Stimulated activated CD4-positive, alpha-beta T cell treated with anti-CD3 and anti-CD28 coated beads, Interleukin-12 subunit alpha, Interleukin-12 subunit beta, amount 100 ng/mL, for 24 hours (primary cell): ENCODE results near the gene ZNF326.
"Not testable (repeated sequence)": the region's sequence is repeated elsewhere in the genome, so short reads cannot be mapped to it uniquely, and the experiment has no call there.

Experiments used
- DNase-seq, 2 experiments: peaks; one replicate each; pipeline ENCODE4 v3.0.0-alpha.2; 2020; ENCODE audit warnings: low read depth in 2 of 2

ZNF326 gene

DNA sequence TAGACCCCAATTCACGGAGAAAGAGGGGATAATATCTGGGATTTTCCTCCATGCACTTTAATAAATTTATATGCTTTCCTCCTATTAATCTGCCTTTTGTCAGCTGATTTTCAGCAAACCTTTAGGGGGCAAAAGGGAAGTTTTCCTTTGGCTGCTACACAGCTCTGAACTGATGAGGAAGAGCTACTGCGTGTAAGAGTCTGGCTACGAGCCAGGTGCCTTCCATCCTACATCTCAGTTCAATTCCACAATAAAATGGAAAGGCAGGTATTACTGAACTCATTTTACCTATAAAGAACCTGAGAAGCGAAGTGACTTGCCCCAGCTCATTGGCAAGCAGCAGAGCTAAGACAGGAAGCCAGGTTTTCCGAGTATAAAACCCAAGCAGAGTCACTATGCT is 28.3 kb upstream of the ZNF326 start:
- DNase-seq: no peak

DNA sequence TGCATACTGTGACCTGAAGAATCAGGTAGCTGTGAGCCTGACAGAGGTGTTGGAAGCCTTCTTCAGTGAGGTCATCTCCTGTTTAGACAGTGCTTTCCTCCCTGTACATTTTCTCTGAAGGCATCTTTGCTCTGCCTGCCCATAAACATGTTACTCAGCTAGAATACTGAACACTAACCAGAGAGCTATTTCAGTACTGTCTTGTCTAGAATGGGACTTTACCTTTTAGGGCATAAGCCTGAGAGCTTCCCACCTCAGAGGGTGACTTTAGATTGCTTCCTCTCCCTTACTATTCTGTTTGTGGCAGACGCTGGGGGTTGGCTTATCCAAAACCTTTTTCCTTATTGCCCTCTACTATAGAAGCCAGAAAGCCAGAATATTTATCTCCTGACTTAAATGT is 23.3 kb upstream of the ZNF326 start:
- DNase-seq: no peak

DNA sequence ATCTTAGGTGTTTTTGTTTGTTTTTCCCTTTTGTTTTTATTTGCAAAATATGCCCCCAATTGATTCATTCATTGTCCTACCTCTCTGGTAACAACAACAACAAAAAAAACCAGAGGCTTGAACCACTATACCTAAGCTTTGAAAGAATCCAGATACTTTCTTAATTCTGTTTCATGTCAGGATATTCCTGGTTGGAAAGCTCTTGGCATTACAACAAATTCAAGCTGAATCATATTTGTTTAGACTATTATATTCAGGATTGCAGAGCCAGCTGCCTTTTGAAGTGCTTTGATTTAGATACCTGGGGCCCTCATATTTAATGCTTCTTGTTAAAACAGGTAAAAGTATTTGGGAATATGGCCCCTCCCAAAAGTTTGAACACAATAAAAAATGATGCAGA is 22.9 kb upstream of the ZNF326 start:
- DNase-seq: no peak

DNA sequence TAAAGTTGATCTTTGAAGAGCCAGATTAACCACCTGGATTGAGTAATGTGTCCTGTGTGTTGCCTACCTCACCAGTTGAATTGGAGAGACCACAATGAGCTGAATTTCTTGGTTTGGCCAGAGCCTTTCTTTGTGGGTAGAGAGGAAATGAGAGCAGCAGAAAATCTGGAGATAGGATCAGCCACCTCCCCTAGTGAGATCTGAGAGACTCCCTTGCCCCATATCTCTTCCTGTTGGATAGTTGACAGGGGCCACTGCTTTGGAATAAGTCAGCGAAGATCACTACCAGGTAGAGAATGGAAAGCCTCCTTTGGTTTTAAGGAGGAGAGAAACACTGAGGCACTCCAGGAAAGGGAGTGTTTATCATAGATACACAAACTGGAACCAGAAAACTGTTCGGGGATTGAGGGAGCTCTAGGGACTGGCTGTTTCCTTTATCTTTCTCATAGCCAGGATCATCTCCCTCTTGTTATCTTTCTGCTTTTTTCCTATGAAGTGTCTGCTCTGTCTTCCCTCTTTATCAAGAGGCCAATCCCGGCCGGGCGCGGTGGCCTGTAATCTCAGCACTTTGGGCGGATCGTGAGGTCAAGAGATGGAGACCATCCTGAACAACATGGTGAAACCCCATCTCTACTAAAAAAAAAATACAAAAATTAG is 21.3 kb upstream of the ZNF326 start:
- no peak for DNase-seq

DNA sequence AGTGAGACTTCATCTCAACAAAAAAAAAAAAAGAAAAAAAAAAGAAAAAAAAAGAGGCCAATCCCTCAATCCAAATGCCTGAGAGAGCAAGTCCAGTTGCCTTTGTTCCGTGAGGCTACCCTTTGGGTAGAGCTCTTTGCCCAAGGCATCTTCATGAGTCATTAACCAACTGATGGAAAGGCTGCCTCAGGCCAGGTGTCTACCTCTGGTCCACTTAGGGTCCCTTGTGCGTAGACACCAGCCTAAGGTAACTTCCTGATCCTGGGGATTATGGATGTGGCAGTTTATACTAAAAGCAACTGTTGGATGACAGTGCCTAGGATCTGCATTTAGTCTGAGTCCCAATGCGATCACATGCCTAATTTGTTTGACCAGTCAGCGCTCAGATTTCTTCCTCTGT is 20.7 kb upstream of the ZNF326 start:
- DNase-seq: no peak

DNA sequence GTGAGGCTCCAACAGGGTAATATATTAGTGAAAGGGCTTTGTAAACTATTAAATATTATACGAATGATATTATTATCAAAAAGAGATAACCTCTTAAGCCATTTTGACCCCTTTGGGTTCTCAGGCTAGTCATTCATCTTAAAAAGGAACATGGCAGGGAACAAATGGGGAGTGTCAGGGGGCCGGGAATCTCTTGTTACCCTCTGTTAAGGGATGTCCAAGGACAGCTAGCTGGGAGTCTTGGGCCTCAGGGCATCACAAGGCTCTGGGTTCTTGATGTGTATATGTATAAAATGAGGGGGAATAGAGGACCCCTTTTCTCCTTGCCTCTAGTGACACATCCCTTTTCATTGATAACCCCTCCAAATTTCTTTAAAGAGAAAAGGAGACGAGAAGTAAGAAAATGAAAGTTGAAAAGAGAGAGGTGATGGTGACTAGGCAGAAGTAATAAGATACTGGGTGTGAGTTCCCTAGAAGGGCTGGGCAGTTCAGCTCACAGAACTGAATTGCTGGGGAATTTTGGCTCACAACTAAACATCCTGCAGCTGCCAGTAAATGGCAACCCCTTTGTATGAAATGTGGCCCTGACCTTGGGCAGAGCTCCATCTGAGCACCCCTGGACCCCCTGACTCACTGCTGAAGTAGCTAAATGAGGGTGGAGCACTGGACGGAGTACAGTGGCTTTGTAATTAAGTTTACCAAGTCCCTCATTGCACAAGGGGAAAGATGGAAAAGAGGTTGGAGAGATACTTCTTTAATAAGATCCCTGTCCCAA is 20.0 kb upstream of the ZNF326 start:
- DNase-seq: no peak

DNA sequence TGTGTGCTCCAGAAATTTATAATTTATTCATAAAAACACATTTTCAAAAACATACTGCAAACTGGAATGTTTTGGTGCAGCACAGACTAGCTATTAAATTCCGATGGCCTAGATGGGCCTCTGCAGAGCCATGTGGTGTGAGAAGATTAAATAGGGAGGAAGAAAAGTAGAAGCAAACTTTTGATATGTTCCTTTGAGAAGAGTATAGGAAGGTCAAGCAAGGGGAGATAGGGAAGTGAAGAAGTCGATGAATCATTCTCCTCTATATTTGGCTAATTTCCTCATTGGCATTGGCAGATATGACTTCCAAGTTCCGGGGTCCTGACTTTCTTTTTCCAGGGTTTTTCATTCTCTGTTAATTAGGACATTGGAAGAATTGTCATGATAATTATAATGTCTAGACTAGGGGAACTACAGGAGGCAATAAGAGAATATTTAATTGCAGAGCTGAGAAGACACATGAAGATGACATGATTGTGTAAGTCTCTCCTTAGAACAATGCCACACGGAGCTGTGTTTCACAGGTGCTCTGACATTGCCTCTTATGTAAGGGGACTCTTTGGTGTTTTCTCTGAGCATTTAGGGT is 19.3 kb upstream of the ZNF326 start:
- DNase-seq: no peak

DNA sequence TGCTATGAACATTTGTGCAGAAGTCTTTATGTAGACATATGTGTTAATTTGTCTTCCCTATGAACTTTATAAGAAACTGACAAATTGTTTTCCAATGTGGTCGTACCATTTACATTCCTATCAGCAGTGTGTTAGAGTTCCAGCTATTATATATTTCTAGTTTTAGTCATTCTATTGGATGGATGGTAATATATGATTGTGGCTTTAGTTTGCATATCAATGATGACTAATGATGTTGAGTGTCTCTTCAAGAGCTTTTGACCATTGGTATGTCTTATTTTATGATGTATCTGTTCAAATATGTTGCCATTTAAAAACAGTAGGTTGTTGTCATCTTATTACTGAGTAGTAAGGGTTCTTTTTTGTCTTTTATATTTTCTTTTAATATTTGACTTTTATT is 16.2 kb upstream of the ZNF326 start:
- no peak for DNase-seq

DNA sequence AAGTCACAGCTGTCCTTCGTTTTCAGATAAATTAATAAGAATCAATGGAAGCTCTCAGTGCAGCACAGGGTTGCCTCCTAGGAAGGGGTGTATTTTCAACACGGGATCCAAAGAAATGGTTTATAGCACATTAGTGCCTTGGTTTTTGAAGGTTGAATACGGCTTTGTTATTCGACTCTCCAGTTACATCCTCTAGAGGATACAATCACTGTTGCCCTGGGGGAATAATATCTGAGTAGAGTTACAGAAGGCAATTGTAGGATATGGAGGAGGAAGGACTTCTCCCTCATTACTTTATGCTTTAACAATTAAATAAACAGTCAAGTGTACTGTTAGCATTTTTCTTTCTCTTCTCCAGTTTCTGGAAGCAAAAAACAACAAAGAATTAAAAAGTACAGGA is 14.3 kb upstream of the ZNF326 start:
- no peak for DNase-seq

DNA sequence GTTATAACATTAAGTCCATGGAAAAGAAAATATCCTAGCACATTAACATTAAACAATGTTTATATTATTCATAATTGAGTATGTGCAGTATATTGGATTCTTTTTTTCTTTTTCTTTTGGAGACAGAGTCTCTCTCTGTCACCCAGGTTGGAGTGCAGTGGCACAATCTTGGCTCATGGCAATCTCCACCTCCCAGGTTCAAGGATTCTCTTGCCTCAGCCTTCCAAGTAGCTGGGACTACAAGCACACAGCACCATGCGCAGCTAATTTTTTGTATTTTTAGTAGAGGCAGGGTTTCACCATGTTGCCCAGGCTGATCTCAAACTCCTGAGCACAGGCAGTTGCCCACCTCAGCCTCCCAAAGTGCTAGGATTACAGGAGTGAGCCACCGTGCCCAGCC is 12.1 kb upstream of the ZNF326 start:
- DNase-seq: not testable (repeated sequence)

DNA sequence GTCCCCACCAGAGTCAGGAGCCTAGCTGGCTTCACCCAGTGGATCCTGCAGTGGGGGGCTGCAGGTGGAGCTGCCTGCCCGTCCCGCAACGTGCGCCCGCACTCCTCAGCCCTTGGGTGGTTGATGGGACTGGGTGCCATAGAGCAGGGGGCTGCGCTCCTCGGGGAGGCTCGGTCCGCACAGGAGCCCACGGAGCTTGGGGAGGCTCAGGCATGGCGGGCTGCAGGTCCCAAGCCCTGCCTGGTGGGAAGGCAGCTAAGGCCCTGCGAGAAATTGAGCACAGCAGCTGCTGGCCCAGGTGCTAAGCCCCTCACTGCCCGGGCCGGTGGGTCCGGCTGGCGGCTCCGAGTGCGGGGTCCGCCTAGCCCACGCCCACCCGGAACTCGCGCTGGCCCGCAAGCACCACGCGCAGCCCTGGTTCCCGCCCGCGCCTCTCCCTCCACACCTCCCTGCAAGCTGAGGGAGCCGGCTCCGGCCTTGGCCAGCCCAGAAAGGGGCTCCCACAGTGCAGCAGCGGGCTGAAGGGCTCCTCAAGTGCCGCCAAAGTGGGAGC is 10.3 kb upstream of the ZNF326 start:
- not testable (repeated sequence) for DNase-seq

DNA sequence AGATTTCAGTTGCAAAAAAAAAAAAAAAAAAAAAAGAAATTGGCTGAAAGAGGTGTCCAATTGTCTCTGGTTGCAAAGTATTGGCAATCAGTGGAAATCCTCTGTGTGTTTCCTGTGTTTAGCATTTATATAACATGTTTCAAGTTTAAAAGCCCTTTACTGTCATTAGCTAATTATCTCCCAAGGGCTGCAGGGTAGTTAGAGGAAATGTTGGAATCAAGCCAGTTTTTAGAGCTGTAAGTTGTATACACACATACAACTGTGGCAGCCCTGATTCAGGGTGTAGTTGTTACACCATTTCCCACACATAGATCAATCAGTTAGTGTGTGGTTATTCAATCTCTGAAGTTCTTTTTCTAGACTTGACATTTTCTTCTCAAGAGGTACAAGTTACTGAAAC is 8.9 kb upstream of the ZNF326 start:
- no peak for DNase-seq

DNA sequence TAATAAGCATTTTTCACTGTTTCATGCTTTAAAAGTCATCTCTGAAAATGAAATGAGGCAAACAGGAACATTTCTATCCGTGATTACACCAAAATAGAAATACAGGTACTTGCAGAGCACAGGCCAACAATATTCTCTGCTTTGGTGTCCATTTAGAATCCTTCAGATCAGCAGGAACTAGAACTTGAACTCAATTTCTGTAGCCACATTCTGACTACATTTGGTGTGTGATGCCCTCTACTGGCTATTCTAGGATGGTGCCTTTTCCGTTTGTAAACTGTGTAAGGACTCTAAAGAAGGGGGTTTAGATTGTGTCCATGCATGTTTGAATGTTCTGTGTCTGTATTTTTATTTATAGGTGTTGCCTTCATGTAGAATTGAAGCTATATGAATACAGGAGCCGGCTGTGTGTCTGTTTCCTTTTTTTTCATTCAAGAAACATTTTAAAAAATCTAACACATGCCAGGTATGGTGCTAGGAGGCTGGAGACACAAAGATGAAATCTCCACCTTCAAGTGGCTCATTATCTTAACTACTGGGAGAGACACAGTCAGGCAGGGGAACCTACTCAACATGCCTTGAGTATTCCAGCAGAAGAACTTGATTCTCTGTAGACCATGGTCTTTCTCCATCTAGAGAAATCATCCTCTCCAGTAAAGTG is 7.6 kb upstream of the ZNF326 start:
- DNase-seq: peak in 1 of 2 experiments; percentile 35

DNA sequence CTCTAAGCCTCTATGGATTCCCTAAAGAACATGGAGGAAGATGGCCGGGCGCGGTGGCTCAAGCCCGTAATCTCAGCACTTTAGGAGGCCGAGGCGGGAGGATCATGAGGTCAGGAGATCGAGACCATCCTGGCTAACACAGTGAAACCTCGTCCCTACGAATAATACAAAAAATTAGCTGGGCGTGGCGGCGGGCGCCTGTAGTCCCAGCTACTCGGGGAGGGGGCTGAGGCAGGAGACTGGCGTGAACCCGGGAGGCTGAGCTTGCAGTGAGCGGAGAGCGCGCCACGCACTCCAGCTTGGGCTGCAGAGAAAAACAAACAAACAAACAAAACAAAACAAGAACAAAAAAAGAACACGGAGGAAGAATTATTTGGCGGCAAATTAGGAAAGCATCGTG is 5.8 kb upstream of the ZNF326 start:
- DNase-seq: no peak

DNA sequence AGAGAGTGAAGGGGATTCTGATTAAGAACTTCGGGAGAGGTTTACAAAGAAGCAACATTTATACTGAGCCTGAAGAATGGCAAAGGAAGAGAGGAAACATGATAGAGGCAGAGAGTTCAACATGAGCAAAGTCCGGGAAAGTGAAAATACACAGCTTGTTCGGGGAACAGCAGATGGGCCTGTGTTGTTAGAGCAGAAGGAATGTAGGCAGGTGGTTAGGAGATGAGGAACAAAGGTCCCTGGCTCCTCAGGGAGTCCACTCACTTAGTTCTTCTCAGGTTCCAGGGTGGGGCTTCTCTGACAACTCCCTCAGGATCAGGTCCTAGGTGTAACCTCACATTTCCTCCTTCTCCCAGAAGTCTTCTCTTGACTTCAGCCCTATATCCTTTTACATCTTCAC is 5.1 kb upstream of the ZNF326 start:
- no peak for DNase-seq

DNA sequence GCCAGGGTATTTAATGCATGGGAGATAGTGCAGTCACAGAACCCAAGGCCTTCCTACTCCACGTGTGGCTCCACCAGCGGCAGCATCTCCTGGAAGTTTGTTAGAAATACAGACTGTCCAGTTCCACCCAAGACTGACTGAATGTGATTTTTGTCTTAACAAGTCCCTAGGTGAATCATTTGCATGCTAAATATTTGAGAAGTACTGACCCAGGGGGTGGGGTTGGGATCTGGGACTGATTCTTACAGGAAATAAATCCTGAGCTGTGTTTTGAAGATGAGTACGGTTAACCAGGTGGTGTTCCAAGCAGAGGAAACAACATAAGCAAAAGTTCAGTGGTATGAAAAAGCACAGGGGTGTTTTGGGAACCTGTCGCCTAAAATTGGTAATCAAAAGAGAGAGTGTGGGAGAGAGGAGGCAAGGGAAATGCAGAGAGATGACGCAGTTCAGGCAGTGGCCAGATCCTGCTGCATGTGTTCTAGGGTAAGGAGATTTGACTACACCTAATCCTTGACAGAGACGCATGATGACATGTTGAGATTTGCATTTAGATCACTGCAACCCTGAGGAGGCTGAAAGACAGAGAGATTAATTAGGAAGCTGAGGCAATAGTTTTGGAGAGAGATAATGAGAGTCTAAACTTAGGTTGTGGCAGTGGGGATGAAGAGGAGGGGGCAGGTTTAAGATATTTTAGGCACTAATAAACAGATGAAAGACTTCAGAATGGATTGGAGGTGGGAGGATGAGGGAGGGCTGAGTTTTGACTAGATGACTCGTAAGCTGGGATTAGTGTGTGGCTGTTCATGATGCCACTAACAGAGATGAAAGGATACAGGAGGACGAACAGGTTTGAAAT is 3.7 kb upstream of the ZNF326 start:
- DNase-seq: no peak

DNA sequence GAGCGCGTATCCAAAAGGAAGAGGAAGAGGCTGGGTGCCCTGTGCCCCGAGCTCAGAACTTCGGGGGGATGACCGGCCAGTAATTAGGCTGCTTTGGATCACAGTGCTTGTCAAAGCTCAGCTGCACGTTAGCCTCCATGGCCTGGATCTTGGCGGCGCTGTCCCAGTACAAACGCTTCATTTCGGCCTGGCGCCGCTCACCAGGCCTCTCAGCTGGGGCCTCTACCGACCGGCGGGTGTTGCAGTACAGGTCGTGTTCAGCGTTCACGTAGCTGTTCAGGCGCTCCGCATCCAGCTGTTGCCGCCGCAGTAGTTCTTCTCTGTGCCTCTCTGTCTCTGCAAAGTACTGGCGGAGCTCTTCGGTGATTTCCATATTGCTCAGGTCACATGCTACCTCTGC is 1.4 kb upstream of the ZNF326 start:
- DNase-seq: no peak

DNA sequence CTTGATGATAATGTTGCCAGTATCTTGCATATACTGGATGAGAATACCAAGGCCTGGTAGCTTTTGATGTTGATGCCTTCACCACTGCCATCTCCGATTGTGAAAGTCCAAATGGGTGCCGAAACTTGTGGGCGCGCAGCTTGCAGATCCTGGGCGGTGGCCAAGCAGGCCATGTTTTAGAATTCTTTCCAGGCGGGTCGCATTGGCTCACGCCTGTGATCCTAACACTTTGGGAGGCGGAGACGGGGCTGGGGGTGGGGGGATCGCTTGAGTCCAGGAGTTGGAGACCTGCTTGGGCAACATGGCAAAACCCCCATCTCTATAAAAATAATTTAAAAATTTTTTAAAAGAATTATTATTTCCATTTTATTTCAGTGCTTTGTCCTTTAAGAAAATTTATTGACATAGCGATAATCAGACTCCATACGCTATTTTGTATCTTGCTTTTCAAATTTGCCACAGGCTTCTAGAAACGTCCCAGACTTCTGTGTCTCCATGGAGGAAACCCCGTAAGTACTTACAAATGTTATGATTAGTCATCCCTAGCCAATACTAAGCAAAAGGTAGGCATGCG is 592 bp upstream of the ZNF326 start:
- no peak for DNase-seq

DNA sequence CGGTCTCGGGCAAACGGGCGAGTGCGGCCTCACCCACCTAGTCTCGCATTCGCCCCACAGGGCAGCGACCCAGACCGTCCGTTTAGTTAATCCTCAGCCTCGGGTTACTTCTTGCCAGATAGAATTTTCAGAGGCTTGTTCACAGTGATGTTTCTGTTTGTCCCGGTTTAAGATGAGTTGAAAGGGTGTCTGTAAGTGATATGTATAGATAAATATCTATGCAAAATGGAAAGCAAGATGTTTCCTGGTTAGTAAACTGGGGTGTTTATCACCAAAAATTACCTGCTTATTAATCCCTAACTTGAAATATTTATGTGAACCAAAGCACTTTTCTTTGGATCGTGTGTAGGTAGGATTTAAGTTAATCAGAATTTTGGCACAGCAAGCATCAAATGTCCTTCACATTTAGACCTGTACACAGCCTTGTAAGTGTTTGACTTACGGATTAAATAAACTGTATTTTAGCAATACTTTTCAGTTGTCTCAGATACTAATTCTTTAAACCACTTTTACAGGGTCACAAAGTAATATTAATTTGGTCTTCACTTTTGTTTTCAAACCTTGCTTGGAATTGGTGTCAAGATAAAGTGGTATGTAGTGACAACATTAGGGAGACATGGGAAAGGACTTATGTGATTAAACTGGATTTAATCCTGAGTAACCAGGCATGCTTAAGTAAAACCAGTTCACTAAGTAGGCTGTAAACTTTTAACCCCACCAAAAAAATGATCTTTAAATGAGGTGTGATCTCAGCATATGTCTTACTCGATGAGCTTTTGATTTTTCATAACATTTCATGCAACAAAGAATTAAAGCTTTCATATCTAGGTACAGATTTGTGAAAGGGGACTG is 914 bp downstream of the ZNF326 start:
- DNase-seq: no peak

DNA sequence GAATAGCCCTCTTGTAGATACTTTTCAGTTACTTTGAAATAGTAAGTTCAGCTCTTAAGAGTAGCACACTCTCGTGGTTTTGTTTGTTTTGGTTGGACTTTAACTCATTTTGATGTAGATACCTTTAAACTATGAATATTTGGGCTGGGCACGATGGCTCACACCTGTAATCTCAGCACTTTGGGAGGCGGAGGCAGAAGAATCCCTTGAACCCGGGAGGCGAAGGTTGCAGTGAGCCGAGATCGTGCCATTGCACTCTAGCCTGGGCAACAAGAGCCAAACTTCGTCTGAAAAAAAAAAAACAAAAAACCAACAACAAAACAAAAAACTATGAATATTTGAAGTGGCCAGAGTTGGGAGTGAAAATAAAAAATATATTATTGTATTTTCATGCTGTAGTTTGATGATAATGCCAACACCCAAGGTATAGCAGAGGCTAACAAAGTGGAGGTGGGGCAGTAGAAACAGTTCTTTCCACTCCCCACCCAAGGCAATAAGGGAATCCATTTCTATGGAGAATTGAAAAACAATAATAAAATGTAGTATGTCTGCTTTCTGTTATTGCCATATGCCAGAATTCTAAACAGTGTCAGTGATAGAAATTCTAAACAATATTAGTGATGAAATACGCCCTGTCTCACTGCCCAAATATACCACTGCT is 1.7 kb downstream of the ZNF326 start:
- no peak for DNase-seq
